NT2/D1 (cell line): Measurements from ENCODE around the gene RAB3C.

Experiments
- SUZ12 ChIP-seq: IDR thresholded peaks from 2 replicates; pipeline ENCODE4 v1.6.1; 2011; ENCODE audit not compliant: insufficient read length, insufficient read depth; ENCODE audit errors: extremely low read depth
- YY1 ChIP-seq: IDR thresholded peaks from 2 replicates; pipeline ENCODE4 v1.6.1; 2011; ENCODE audit not compliant: insufficient read length, insufficient read depth
- ZNF274 ChIP-seq: IDR thresholded peaks from 2 replicates; pipeline ENCODE4 v1.6.1; 2011; ENCODE audit warnings: mild to moderate bottlenecking, low read depth, low read length

- TF ChIP-seq ZNF274 (no peak), YY1 (no peak), SUZ12 (no peak)
Measured at GRCh38 chr5:58740956-58741355, 158.1 kb downstream of the RAB3C start.
